Esophagus squamous epithelium (tissue), 5 donors: ENCODE measurements around the gene SLC1A2. TPM values are rescaled to one million over a fixed set of nuclear protein-coding genes. Genes with fewer than 3 reads are reported as not detected.

ENCODE experiments used
- DNase-seq: peaks from one replicate; lab custom pipeline; 2025; lab: John Stamatoyannopoulos, UW
- H3K27ac ChIP-seq, 4 donors: fragments of 200-600 bp; sonication (generic); one replicate each; pipeline ENCODE4 v1.5.1; 2016 to 2019; ENCODE audit warnings: mild to moderate bottlenecking in 1 of 4
- H3K27me3 ChIP-seq, 4 donors: fragments of 200-600 bp; sonication (generic); 1 replicate in 3 of 4; 2 replicates in 1 of 4; pipeline versions ENCODE4 v1.5.1 to v1.6.0; 2017 to 2021; ENCODE audit warnings: antibody characterized with exemption in 1 of 4
- H3K36me3 ChIP-seq, 3 donors: fragments of 200-600 bp; sonication (generic); one replicate each; pipeline ENCODE4 v1.5.1; 2016 to 2019
- H3K4me1 ChIP-seq, 3 donors: fragments of 200-600 bp; sonication (generic); one replicate each; pipeline ENCODE4 v1.5.1; 2017 to 2019
- H3K4me3 ChIP-seq, 4 donors: fragments of 200-600 bp; sonication (generic); 1 replicate in 3 of 4; 2 replicates in 1 of 4; pipeline ENCODE4 v1.5.1; 2016 to 2019; ENCODE audit warnings: mild to moderate bottlenecking in 2 of 4, moderate library complexity in 1 of 4
- H3K9me3 ChIP-seq, 3 donors: fragments of 200-600 bp; sonication (generic); one replicate each; pipeline ENCODE4 v1.5.1; 2016 to 2019
- POLR2A ChIP-seq, 4 donors: fragments of 450-650 bp; IDR thresholded peaks; one replicate each; pipeline ENCODE4 v1.6.1; 2017; ENCODE audit warnings: antibody characterized with exemption in 4 of 4, mild to moderate bottlenecking in 4 of 4, moderate library complexity in 3 of 4
- WGBS, 2 donors: methylation state at CpG; one replicate each; pipeline ENCODE4 v1.1.5; 2018; 5-methylcytosine and 5-hydroxymethylcytosine counted together
- intact Hi-C: fragments of 100-400 bp; cut with DNase I; formaldehyde crosslinking; loops from one replicate; pipeline ENCODE4 v1.15.0; 2022
- total RNA-seq, 4 donors: library from RNA; depleted of rRNA; stranded (reverse); fragments of >200 nt; gene quantifications; one replicate each; pipeline ENCODE4 v1.1.0, GENCODE V29; 2016
- TF ChIP-seq, protein P1 (sequence below), 6 experiments: fragments of 450-650 bp in 4 of 6; fragments of 200-600 bp in 2 of 6; sonication (generic) in 2 of 6; IDR thresholded peaks; one replicate each; pipeline ENCODE4 v1.5.1; 2016 to 2019; ENCODE audit warnings: antibody characterized with exemption in 6 of 6, mild to moderate bottlenecking in 4 of 6, moderate library complexity in 4 of 6
- donor health status: DM: yes; HTN: yes; CAD: no.

Gene SLC1A2
- total RNA-seq, 4 donors from 2014 or later = 0.04 to 0.61 (median 0.19) TPM; not detected in 1

DNA sequence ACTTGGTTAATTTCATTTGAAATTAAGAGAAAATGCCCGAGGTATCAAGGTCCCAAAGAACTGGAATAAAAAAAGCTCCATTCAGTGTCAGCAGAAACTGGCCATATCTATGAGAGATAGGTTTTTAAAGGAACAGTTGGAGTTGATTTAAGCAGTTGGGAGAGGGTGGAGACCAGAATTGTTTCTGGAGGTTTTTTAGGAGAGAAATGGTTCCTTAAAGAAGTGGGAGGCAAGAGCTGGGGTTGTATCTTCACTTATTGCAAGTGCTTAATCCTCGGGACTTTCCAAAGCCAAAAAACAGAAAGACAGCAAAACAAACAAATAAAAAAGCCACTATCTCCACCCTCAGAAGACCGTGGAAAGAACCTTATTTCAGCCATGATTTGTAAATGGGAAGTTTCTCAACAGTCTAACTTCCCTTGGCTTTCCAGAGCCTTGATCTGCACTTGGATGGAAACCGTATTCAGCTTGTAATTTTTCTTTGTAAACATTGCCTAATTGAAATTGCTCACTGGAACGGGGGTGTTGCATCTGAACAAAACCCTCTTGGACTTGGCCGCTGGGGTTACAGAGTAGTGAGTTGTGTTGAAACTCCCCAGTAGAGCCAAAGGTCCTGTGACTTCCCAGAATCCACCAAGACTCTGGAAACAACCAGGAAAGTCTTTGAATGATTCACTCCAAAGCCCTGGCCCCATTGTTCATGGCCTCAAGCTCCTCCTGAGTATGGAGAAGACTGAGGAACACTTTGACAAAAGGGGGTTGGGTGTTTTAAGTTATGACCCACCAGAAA lies 115.6 kb downstream of the SLC1A2 start:
- H3K4me1 ChIP-seq = peaks cover 5 to 43% (median 19%) of the 10 kb centered on the region in 3 donors

DNA sequence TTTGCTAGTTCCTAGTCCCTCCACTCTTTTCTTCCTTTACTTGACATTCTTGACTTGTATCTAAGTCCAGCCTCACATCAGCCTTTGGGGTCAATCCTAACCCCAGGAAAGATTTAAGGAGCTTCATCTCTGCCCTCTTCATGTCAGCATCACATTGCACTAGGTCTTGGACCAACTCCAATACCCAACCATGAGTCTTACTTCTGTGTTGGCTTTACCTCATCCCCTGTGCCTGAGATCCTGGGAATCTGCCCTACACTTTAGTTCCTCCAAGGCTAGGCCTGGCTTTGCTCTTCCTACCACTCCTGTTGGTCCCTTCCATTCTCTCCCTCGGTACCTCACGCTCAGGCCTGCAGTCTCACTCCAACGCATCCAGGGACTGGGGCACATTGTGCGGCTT lies 117.0 kb downstream of the SLC1A2 start:
- intact Hi-C loops = no loop called here
- no peak for DNase-seq
- Histone ChIP-seq H3K9me3 (no peaks in the 10 kb centered on the region), H3K4me1 (peaks cover 5 to 43% (median 19%) of the 10 kb centered on the region in 3 donors), H3K27ac (peak overlapping the region in 2 of 4 donors; percentile 49 to 58), H3K27me3 (peaks cover 0 to 16% (median 0%) of the 10 kb centered on the region in 4 donors), H3K36me3 (no peaks in the 10 kb centered on the region), H3K4me3 (no peak overlapping the region)
- TF ChIP-seq POLR2A (IDR thresholded peaks at IDR 0.05) = no peak
- TF ChIP-seq, protein P1, sequence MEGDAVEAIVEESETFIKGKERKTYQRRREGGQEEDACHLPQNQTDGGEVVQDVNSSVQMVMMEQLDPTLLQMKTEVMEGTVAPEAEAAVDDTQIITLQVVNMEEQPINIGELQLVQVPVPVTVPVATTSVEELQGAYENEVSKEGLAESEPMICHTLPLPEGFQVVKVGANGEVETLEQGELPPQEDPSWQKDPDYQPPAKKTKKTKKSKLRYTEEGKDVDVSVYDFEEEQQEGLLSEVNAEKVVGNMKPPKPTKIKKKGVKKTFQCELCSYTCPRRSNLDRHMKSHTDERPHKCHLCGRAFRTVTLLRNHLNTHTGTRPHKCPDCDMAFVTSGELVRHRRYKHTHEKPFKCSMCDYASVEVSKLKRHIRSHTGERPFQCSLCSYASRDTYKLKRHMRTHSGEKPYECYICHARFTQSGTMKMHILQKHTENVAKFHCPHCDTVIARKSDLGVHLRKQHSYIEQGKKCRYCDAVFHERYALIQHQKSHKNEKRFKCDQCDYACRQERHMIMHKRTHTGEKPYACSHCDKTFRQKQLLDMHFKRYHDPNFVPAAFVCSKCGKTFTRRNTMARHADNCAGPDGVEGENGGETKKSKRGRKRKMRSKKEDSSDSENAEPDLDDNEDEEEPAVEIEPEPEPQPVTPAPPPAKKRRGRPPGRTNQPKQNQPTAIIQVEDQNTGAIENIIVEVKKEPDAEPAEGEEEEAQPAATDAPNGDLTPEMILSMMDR (IDR thresholded peaks at IDR 0.05) = no peak
- WGBS, 2 donors = 96 to 98% methylated on average over 4 of the region's 4 CpGs

More for the DNA sequence above, 115.6 kb downstream of the SLC1A2 start:
- no peaks in the 10 kb centered on the region for H3K9me3 ChIP-seq
- peaks cover 0 to 10% (median 0%) of the 10 kb centered on the region in 4 donors for H3K27me3 ChIP-seq
- no peaks in the 10 kb centered on the region for H3K36me3 ChIP-seq
- no peak for DNase-seq
- 23 to 43% methylated on average over 6 of the region's 6 CpGs for WGBS, 2 donors
- H3K4me3 ChIP-seq = no peak overlapping the region
- intact Hi-C loops = no loop called here
- no peak for TF ChIP-seq POLR2A (IDR thresholded peaks at IDR 0.05)
- TF ChIP-seq, protein P1 (IDR thresholded peaks at IDR 0.05) = no peak
- peak overlapping the region; percentile 15 to 88 (median 69) for H3K27ac ChIP-seq

DNA sequence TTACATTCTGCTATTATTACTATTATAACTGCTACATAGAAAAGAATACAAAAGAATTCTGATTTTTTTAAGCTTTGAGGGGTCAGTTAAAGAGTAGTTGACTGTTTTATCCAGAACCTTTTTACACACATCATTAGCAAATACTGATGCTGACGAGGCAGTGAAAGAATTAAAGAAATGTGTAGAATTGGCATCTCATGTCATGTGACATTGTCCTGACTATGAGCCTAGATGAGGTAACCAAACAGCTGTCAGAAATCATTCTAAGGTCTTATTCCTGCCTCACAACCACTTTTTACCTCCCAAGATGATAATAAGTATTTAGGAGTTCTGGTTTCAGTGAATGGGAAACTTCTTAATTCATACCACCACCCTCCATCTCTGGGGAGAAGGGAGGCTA lies 121.0 kb downstream of the SLC1A2 start:
- WGBS, 2 donors = 80 to 81% methylated on average over 1 of the region's 1 CpG

DNA sequence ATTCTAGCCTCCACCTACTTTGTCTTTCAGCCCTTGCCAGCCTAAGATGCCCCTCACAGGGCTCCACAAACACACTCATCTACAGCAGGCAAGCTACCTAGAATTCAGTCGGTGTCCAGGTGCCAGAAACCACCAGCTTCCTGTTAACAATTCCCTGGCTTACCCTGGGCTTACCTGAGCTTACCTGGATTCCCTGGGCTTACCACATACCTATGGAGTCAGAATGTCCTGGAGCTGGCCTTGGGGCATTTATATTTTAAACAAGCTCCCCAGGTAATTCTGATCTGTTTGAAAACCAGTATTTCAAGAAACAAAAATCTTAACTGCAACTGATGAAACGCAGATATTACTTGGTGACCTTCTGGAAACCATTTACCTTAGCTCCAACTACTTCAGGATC lies 123.6 kb downstream of the SLC1A2 start:
- Histone ChIP-seq H3K36me3 (no peaks in the 10 kb centered on the region), H3K27ac (no peak overlapping the region), H3K4me1 (peaks cover 0 to 12% (median 3%) of the 10 kb centered on the region in 3 donors), H3K4me3 (no peak overlapping the region), H3K9me3 (no peaks in the 10 kb centered on the region), H3K27me3 (peaks cover 0 to 69% (median 0%) of the 10 kb centered on the region in 4 donors)
- no peak for DNase-seq
- TF ChIP-seq, protein P1 (IDR thresholded peaks at IDR 0.05) = no peak
- TF ChIP-seq POLR2A (IDR thresholded peaks at IDR 0.05) = no peak
- intact Hi-C loops = no loop called here
- WGBS, 2 donors = 57 to 67% methylated on average over 1 to 2 of the region's 2 CpGs

More for the DNA sequence above, 121.0 kb downstream of the SLC1A2 start:
- H3K27me3 ChIP-seq = peaks cover 0 to 47% (median 0%) of the 10 kb centered on the region in 4 donors
- intact Hi-C loops = no loop called here
- no peaks in the 10 kb centered on the region for H3K9me3 ChIP-seq
- no peak for TF ChIP-seq POLR2A (IDR thresholded peaks at IDR 0.05)
- TF ChIP-seq, protein P1 (IDR thresholded peaks at IDR 0.05) = no peak
- H3K36me3 ChIP-seq = no peaks in the 10 kb centered on the region
- no peak overlapping the region for H3K4me3 ChIP-seq
- peaks cover 3 to 26% (median 11%) of the 10 kb centered on the region in 3 donors for H3K4me1 ChIP-seq
- no peak overlapping the region for H3K27ac ChIP-seq
- no peak for DNase-seq

DNA sequence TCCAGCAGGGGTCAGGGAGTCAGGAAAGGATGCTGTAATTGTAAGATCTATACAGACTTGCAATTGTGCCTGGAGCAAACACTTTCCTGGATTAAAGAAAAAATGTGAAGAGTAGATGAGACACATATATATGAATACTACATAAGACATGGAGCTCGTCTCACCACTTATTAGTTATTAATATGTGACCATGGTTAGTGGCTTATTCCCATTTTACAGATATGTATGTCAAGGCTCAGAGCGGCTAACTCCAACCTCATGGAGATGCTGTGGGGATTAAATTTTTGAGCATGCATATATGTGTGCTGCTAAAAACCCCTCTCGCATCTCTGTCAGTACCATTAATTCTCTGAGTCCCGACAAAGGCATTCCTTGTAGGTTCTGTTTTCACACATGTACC lies 125.7 kb downstream of the SLC1A2 start:
- no peaks in the 10 kb centered on the region for H3K9me3 ChIP-seq
- WGBS, 2 donors = 96 to 99% methylated on average over 4 of the region's 4 CpGs
- intact Hi-C loops = no loop called here
- no peak for DNase-seq
- H3K27ac ChIP-seq = no peak overlapping the region
- peaks cover 0 to 65% (median 0%) of the 10 kb centered on the region in 4 donors for H3K27me3 ChIP-seq
- no peak overlapping the region for H3K4me3 ChIP-seq
- H3K4me1 ChIP-seq = peaks cover 0 to 16% (median 6%) of the 10 kb centered on the region in 3 donors
- no peak for TF ChIP-seq POLR2A (IDR thresholded peaks at IDR 0.05)
- TF ChIP-seq, protein P1 (IDR thresholded peaks at IDR 0.05) = no peak
- no peaks in the 10 kb centered on the region for H3K36me3 ChIP-seq
